T-helper 22 cell (primary cell): ENCODE results near the gene GNAI2.
"Not testable (repeated sequence)": the region's sequence is repeated elsewhere in the genome, so short reads cannot be mapped to it uniquely, and the experiment has no call there.

Experiments
- DNase-seq: peaks from one replicate; pipeline ENCODE4 v3.0.0-alpha.2; 2020; ENCODE audit warnings: low read depth

GNAI2 gene

DNA sequence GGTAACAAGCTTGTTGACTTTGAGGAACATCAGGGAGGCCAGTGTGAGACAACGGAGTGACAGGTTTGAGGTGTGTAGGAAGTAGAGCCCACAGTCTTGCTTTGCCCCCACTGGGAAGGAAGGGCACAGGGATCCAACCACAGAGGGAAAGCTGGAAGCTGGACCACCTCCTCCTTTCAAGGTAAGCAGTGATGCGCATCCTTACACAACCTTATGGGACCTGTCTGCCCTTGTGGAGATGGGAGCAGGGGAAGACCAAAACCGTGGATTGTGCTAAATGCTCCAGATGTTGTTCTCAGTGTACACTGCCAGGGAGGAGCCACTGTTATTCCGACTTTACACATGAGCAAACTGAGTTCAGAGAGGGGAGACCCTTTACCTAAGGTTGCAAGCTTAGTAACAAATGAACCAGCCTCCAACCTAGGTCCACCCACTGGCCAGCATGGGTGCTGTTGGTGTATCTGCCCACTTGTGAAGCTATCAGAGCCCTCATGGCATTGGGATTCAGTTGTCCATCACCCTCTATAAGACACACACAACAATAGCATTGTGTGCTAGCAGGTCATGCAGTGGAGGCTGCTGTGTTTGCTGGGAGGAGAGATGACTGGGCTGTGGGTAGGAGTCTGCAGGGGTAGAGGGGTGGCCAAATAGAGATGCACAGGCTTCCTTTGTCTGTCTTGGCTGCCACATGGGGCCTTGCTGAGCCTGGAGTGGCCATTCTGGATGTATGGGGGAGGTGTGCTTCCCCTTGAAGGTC is 42.3 kb downstream of the GNAI2 start:
- DNase-seq: no peak

GRCh38 chr3:50278880-50279224 is 42.8 kb downstream of the GNAI2 start, which contains the start of gene LSMEM2:
Gene LSMEM2 (plus strand): TSS chr3:50279087. CDS start chr3:50279114, 27 bp downstream.
- no peak for DNase-seq

DNA sequence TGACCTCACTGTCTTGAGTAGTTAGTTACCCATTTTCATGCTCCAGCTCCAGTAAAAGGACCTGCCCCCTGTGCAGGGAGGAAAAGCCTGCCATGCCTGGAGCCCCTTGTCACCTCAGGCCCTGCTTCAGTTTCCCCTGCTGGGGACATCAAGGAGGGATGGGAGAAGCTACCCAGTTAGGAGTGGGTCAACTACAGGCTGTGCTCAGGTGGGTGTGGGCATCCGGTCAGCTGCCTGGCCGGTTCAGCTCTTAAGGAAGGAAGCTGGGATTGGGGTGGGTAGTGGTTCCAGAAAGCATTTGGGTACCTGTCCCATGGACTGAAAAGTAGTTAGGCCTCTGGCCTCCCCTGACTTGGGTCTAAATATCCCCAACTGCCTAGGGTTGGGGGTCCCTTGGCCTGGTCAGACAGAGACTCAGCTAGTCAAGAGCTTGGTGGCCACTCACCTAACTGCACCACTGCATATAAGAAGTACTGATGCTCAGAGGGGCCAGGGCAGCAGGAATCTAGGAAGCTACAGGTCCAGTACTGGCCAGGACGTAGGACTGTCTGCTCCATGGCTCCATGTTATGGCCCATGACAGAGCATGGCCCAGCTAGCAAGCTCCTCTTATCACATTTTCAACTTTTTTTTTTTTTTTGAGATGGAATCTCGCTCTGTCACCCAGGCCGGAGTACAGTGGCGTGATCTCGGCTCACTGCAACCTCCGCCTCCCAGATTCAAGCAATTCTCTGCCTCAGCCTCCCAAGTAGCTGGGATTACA is 43.4 kb downstream of the GNAI2 start:
- no peak for DNase-seq

DNA sequence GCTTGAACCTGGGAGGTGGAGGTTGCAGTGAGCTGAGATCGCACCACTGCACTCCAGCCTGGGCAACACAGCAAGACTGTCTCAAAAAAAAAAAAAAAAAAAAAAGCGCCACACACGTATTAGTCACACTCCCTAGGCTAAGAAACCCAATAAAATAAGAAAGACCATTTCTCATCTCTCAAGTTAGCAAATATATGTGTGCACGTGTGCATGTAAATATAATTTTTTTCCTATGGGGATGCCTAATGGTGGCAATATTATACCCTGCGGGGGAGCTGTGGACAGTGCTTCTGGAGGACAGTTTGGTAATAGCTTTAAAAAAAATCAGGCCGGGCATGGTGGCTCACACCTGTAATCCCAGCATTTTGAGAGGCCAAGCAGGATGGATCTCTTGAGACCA is 48.1 kb downstream of the GNAI2 start:
- DNase-seq: not testable (repeated sequence)

GRCh38 chr3:50286322-50287227 is 50.6 kb downstream of the GNAI2 start:
- DNase-seq: no peak

- DNase-seq: no peak
Observed at GRCh38 chr3:50287262-50287661, 51.3 kb downstream of the GNAI2 start.

DNA sequence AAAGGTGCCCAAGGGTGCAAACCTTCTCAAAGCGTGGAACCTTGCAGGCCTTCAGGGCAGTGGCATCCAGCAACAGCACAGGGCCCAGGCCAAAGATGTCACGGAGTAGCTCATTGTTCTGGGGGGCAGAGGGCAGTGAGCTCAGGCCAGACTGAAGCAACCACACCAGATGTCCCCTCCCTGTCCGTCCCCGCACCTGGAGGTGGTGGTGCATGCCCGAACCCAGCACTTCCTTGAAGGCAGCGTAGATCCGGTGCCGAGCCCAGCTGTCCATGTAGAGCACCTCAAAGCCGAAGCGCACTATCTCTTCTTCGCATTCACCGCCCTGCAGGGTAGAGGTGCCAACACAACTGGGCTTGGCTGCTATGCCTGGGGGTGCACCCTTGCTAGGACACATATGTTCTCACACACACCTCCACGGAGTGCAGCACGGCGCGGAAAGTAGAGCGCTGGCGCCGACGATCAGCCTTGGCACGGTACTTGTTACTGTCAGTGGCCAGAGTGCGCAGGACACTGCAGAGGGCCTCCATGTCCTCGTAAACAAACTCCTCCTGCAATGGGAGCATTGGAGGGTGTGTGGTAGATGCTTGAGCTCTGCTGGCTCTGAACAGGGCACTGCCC is 52.5 kb downstream of the GNAI2 start:
- DNase-seq: no peak

DNA sequence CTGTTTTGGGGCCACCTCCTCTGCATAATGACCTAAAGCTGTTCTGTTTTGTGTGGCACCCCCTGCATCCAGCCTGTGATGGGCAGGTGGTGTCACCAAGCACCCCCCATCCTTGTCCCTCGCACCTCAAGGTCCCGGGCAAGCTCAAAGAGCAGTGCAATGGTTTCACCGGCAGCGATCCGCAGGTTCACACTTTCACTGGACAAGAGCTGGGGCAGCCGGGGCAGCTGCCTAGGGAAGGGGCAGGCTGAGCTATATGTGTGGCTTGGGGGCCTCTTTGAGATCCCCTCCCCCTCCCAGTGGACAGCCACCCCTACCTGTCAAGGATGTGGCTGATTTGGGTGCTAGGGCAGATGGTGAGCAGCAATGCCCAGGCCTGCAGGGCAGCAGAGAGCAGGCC is 53.1 kb downstream of the GNAI2 start:
- DNase-seq: no peak

GRCh38 chr3:50290161-50290641 is 54.2 kb downstream of the GNAI2 start:
- no peak for DNase-seq

- DNase-seq: peak; percentile 95
Observed at GRCh38 chr3:50292159-50293078, 56.4 kb downstream of the GNAI2 start, which contains the start of gene IFRD2. Gene IFRD2 (minus strand): TSS chr3:50292429. CDS start chr3:50292274, 155 bp downstream.

DNA sequence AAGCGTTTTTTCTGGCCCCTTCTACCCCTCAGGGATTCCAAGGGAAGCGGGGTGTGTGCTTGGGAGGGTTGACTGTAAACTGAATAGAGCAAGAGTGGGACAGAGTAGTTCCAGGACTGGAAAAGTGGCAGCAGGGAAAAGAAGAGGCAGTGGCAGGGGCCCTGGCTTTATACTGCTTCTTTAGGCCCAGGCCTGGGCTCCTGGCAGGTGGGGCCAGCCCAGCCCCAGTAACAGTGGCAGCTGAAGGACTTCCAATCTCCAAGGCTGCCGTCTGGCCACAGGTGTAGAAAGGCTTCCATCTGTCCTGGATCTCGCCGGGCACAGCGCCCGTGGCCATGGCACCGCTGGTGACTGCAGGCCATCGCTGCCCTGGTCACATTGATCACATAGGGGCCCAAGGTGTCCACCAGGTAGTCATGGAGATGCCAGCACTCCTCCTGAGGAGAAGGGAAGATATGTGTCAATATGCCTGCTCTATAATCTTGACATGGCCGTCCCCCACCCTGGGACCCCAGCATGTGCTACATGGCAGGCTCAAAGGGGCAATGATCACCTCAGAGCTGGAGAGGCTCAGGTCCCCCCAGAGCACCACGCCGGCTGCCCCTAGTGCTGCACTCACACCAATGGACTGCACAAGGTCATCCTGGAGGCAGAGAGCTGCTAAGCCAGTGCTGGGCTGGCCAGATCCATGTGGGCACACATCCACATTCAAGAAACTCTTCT is 57.2 kb downstream of the GNAI2 start:
- no peak for DNase-seq

GRCh38 chr3:50294089-50294488 is 58.1 kb downstream of the GNAI2 start:
- DNase-seq: no peak

DNA sequence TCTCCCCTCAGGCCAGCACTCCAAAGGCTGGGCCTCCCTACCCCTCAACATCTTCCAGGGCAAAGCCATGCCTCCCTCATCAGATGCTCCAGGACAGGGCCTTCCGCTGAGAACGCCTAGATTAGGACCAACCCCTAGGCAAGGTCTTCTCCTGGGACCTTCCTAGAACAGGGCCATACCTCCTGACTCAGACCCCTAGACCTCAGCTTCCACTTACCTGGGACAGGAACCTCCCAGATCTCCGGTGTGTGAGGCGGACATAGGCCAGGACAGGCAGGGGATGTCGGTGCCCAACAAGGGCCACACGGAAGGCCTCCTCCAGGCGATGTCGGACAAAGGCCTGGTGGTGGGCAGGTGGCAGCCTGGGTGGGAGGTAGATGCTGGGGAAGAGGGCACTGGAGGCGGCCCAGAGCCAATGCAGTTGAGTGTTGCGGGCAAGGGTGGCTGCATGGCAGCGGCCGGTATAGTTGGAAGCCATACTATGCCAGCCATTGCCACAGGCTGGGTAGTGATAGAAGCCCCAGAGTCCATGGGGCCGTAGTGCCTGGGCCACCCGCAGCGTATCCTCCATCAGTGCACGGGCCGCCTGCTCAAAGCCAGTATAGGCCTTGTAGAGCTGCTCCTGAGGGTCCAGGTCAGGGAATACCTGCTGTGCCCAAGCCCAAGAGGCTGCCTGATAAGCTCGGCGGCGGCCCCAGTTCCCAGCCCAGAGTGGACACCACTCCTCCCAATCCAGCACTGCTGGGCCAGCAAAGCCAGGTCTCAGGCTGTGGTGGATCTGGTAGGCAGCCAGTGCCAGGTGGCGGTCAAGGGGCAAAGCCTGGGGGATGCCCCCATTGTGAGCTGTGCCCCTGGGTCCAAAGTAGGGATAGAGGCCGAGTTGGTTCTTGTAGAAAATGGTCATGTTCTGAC is 58.7 kb downstream of the GNAI2 start:
- no peak for DNase-seq

DNA sequence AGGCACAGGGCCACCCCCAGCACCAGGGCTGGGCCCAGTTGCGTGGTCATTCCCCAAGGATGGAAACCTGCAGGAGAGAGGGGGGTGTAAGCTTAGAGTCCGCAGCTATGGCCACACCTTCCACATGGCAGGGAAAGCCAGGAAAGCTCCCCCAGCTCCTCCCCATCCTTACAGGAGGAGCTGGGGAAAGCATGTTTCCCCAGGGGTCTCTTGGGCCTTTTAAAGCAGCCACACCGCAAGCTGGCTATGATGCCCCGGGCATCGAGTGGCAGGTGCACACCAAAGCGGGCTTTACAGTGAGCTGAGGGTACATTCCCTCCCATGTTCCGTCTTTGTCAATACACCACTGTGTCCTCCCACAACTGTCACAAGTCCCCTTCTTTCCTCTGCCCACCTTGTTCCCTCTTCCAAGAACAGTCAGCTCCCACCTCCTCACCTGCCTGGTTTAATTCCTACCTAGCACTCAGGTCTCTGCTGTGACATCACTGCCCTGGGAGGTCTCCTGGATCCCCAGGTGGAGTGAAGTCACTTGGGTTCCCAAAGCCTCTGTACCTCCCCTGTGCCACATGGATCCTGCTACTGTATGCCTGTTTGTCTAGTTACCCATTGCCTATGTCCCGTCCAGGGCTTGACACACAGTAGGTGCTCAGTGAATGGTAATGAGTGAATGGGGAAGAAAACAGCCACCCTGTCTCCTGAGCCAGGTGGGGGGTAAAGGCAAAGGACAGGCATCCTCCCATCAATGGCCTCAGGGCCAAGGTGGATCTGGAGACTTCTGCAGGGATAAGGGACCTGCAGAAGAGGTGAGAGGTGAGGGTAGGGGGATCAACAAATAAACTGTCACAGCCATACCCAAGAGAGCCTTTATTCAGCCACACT is 59.8 kb downstream of the GNAI2 start:
- no peak for DNase-seq

DNA sequence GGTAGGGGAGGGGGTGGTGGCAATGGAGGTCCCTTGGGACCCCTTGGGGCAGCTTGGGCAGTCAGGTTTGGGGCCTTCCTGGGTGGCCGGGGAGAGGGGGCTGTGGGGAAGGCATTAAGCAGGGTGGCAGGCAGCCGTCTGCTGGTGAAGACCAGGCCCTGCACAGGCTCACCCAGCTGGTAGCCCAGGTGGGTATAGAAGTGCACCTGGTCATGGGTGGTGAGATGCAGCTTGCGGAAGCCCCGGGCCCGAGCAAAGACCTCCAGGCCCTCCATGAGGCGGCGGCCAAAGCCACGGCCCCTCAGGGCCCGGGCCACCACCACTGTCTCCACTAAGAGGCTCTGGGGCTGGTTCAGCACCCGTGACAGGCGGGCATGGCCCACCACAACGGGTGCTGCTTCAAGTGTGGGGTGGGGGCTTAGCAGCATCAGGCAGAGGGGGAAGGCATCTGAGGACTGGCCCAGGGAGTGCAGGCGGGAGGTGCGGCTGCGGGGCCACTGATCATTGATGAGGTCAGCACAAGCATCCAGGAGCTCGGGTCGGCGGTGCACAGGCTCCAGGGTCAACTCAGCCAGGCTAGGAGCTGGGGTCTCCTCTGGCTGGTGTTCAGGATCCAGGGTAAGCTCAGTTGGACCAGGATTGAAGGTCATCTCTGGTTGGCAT is 60.8 kb downstream of the GNAI2 start:
- no peak for DNase-seq

DNA sequence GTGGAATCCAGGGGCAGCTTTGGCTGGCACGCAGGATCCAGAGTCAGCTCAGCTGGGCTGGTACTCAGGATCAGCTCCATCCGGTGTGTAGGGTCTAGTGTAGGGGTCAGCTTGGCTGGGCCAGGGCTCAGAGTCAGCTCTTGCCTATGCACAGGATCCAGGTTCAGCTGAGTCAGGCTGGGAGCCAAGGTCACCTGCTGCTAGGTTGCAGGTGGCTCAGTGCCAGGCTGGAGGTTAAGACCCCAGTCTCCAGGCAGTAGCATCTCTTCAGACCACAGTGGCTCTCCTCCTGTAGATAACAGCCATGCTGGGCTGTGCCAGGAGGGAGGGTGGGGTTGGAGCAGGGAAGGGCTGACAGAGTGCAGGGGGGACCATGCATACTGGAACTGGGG is 61.4 kb downstream of the GNAI2 start:
- no peak for DNase-seq
